Erythroblast (primary cell): Measurements from ENCODE around the gene ZNF778.

Experiments
- GATA1 ChIP-seq: IDR thresholded peaks from 2 replicates; pipeline ENCODE4 v1.6.1; 2011; ENCODE audit warnings: low read depth, mild to moderate bottlenecking, control low read depth, low read length, moderate library complexity
- POLR2A ChIP-seq: IDR thresholded peaks from 2 replicates; pipeline ENCODE4 v1.6.1; 2011; ENCODE audit warnings: mild to moderate bottlenecking, low read length

GRCh38 chr16:89184677-89184932 lies 32.9 kb upstream of the ZNF778 start:
- TF ChIP-seq POLR2A (no peak), GATA1 (no peak)
